Right atrium auricular region (tissue), 2 donors: ENCODE measurements around the gene C13orf42. TPM values are rescaled to one million over a fixed set of nuclear protein-coding genes. Genes with fewer than 3 reads are reported as not detected.

ENCODE experiments used
- DNase-seq: peaks from one replicate; pipeline ENCODE4 v3.0.0-alpha.2; 2019; ENCODE audit warnings: low spot score
- H3K27ac ChIP-seq, 2 donors: fragments of 200-600 bp; sonication (generic); 1 replicate in 1 of 2; 2 replicates in 1 of 2; pipeline ENCODE4 v1.5.1; 2016 to 2019
- H3K27me3 ChIP-seq, 2 donors: fragments of 200-600 bp; sonication (generic); one replicate each; pipeline versions ENCODE4 v1.5.1 to v1.6.0; 2017 to 2019
- H3K36me3 ChIP-seq: fragments of 200-600 bp; sonication (generic); one replicate; pipeline ENCODE4 v1.5.1; 2016
- H3K4me1 ChIP-seq, 2 donors: fragments of 200-600 bp; sonication (generic); one replicate each; pipeline versions ENCODE4 v1.5.1 to v1.6.0; 2017 to 2019
- H3K4me3 ChIP-seq, 2 donors: fragments of 200-600 bp; sonication (generic); 1 replicate in 1 of 2; 2 replicates in 1 of 2; pipeline ENCODE4 v1.5.1; 2017 to 2019; ENCODE audit warnings: mild to moderate bottlenecking in 1 of 2, moderate library complexity in 1 of 2
- H3K9me3 ChIP-seq, 2 donors: fragments of 200-600 bp; sonication (generic); one replicate each; pipeline ENCODE4 v1.5.1; 2019
- CTCF ChIP-seq, 2 donors: fragments of 200-600 bp; sonication (generic); IDR thresholded peaks; one replicate each; pipeline ENCODE4 v1.5.1; 2019; ENCODE audit warnings: antibody characterized with exemption in 2 of 2
- total RNA-seq, 2 donors: library from RNA; depleted of rRNA; stranded (reverse); fragments of >200 nt; gene quantifications; one replicate each; pipeline ENCODE4 v1.1.0, GENCODE V29; 2016

Gene C13orf42
- total RNA-seq, 2 donors from 2014 or later: not detected

GRCh38 chr13:51035978-51036377, 75.1 kb downstream of the C13orf42 start:
- no peaks in the 10 kb centered on the region for H3K9me3 ChIP-seq
- no peak for TF ChIP-seq CTCF (IDR thresholded peaks at IDR 0.05)
- no peaks in the 10 kb centered on the region for H3K36me3 ChIP-seq
- H3K4me1 ChIP-seq: peaks cover 0 to 6% of the 10 kb centered on the region in 2 donors
- no peak overlapping the region for H3K4me3 ChIP-seq
- no peak for DNase-seq
- no peaks in the 10 kb centered on the region for H3K27me3 ChIP-seq
- no peak overlapping the region for H3K27ac ChIP-seq

DNA sequence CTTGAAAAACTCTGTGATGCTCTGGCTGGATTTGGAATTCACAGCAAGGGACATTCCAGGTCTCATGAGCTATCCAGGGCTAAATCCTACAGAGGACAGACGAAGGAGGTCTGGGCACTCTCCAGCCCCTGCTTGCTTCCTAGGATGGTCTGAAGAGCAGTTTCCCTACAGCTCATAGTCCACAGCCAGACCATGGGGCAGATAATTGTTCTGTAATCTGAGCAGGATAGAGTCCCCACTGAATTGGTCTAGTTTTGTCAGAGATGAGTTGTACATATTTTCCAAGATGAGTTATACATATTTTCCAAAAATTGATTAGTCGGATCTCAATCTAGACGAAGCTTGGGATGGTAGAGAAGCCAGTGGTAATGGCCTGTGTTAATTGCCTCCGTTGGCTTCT, 75.6 kb downstream of the C13orf42 start:
- Histone ChIP-seq H3K27ac (no peak overlapping the region), H3K4me3 (no peak overlapping the region), H3K9me3 (no peaks in the 10 kb centered on the region), H3K4me1 (peaks cover 0 to 6% of the 10 kb centered on the region in 2 donors), H3K27me3 (no peaks in the 10 kb centered on the region), H3K36me3 (no peaks in the 10 kb centered on the region)
- TF ChIP-seq CTCF (IDR thresholded peaks at IDR 0.05): no peak
- DNase-seq: no peak

GRCh38 chr13:51034906-51035305, 76.2 kb downstream of the C13orf42 start:
- no peaks in the 10 kb centered on the region for H3K36me3 ChIP-seq
- H3K4me3 ChIP-seq: no peak overlapping the region
- no peak overlapping the region for H3K27ac ChIP-seq
- no peaks in the 10 kb centered on the region for H3K9me3 ChIP-seq
- no peak for TF ChIP-seq CTCF (IDR thresholded peaks at IDR 0.05)
- H3K27me3 ChIP-seq: no peaks in the 10 kb centered on the region
- no peak for DNase-seq
- H3K4me1 ChIP-seq: peaks cover 0 to 6% of the 10 kb centered on the region in 2 donors

- no peak for TF ChIP-seq CTCF (IDR thresholded peaks at IDR 0.05)
- DNase-seq: no peak
Measured at GRCh38 chr13:51033421-51034185, 77.5 kb downstream of the C13orf42 start.

GRCh38 chr13:51032831-51033230, 78.2 kb downstream of the C13orf42 start:
- H3K27me3 ChIP-seq: no peaks in the 10 kb centered on the region
- DNase-seq: no peak
- no peaks in the 10 kb centered on the region for H3K36me3 ChIP-seq
- no peak overlapping the region for H3K4me3 ChIP-seq
- H3K4me1 ChIP-seq: peaks cover 0 to 6% of the 10 kb centered on the region in 2 donors
- H3K9me3 ChIP-seq: no peaks in the 10 kb centered on the region
- TF ChIP-seq CTCF (IDR thresholded peaks at IDR 0.05): no peak
- H3K27ac ChIP-seq: no peak overlapping the region

More at GRCh38 chr13:51033421-51034185, 77.5 kb downstream of the C13orf42 start:
- H3K4me3 ChIP-seq: no peak overlapping the region
- H3K4me1 ChIP-seq: peaks cover 0 to 6% of the 10 kb centered on the region in 2 donors
- no peaks in the 10 kb centered on the region for H3K36me3 ChIP-seq
- no peak overlapping the region for H3K27ac ChIP-seq
- H3K27me3 ChIP-seq: no peaks in the 10 kb centered on the region
- H3K9me3 ChIP-seq: no peaks in the 10 kb centered on the region

Other genes starting within 250 kb of the C13orf42 start
- 10 to 100 TPM; 22.9 to 36.9 TPM for gene RNASEH2B, start 201.5 kb downstream of the C13orf42 start, total RNA-seq
- gene FAM124A, start 111.1 kb upstream of the C13orf42 start, total RNA-seq: 1 to 10 TPM; 8.0 to 8.6 TPM
- gene SERPINE3, start 228.4 kb upstream of the C13orf42 start, total RNA-seq: not detected